HepG2 (cell line): ENCODE data around the gene THAP6. TPM values are rescaled to one million over a fixed set of nuclear protein-coding genes. Genes with fewer than 3 reads are reported as not detected.

Experiments
- HCFC1 ChIP-seq: fragments of 150-350 bp; IDR thresholded peaks from 2 replicates; pipeline ENCODE4 v1.6.1; 2014; ENCODE audit warnings: low read depth, low read length
- HIVEP1 ChIP-seq: sonication (generic); formaldehyde crosslinking; IDR thresholded peaks from 2 replicates; pipeline ENCODE4 v1.4.0; 2020; ENCODE audit warnings: mild to moderate bottlenecking, missing genetic modification reagents
- HOXA5 ChIP-seq: sonication (generic); formaldehyde crosslinking; IDR thresholded peaks from 2 replicates; pipeline ENCODE4 v1.4.0; 2020; ENCODE audit warnings: missing genetic modification reagents
- JUNB ChIP-seq: sonication (generic); formaldehyde crosslinking; IDR thresholded peaks from 2 replicates; pipeline ENCODE4 v1.8.0; 2022; ENCODE audit warnings: missing genetic modification reagents, mild to moderate bottlenecking, borderline replicate concordance
- KMT2B ChIP-seq: IDR thresholded peaks from 2 replicates; pipeline ENCODE4 v1.6.1; 2016; ENCODE audit warnings: missing genetic modification reagents, missing compliant biosample characterization
- NFIC ChIP-seq: IDR thresholded peaks from 2 replicates; pipeline ENCODE4 v1.6.1; 2012; ENCODE audit warnings: mild to moderate bottlenecking, low read length, inconsistent platforms
- NR2F2 ChIP-seq: IDR thresholded peaks from 2 replicates; pipeline ENCODE4 v1.6.1; 2012; ENCODE audit warnings: low read depth, inconsistent platforms, borderline replicate concordance
- PPARG ChIP-seq: conservative IDR thresholded peaks from 2 replicates; pipeline ENCODE4 v1.6.1; 2016; ENCODE audit warnings: missing biosample characterization, missing genetic modification reagents
- RNF2 ChIP-seq: fragments of 450-650 bp; conservative IDR thresholded peaks from 2 replicates; pipeline ENCODE4 v1.6.1; 2016; ENCODE audit warnings: low read depth
- SOX6 ChIP-seq, 2 experiments: fragments of 450-650 bp in 1 of 2; sonication (generic) in 1 of 2; formaldehyde crosslinking in 1 of 2; IDR thresholded peaks; 2 replicates each; pipeline versions ENCODE4 v1.4.0 to v1.6.1; 2017 to 2020; ENCODE audit warnings: antibody characterized with exemption in 1 of 2, mild to moderate bottlenecking in 1 of 2, missing genetic modification reagents in 1 of 2
- TAF1 ChIP-seq: sonication (generic); formaldehyde crosslinking; IDR thresholded peaks from 2 replicates; pipeline ENCODE4 v1.4.0; 2020; ENCODE audit warnings: missing genetic modification reagents
- TAF15 ChIP-seq: fragments of 200-400 bp; formaldehyde crosslinking; IDR thresholded peaks from one replicate; pipeline ENCODE4 v1.6.1; 2018; ENCODE audit warnings: mild to moderate bottlenecking, low read depth, low read length; ENCODE audit not compliant: poor library complexity, severe bottlenecking
- ZFP36L1 ChIP-seq: sonication (generic); formaldehyde crosslinking; IDR thresholded peaks from 2 replicates; pipeline ENCODE4 v1.8.0; 2022; ENCODE audit warnings: mild to moderate bottlenecking, missing genetic modification reagents, moderate library complexity
- ZFP41 ChIP-seq: sonication (generic); formaldehyde crosslinking; IDR thresholded peaks from 2 replicates; pipeline ENCODE4 v1.4.0; 2020; ENCODE audit warnings: mild to moderate bottlenecking, missing genetic modification reagents, borderline replicate concordance
- ZMYM4 ChIP-seq: sonication (generic); formaldehyde crosslinking; IDR thresholded peaks from 2 replicates; pipeline ENCODE4 v1.8.1; 2023; ENCODE audit warnings: mild to moderate bottlenecking, missing genetic modification reagents
- ZNF569 ChIP-seq: sonication (generic); formaldehyde crosslinking; IDR thresholded peaks from 2 replicates; pipeline ENCODE4 v1.5.0; 2020; ENCODE audit warnings: mild to moderate bottlenecking, missing genetic modification reagents, moderate library complexity, borderline replicate concordance
- ZNF7 ChIP-seq: IDR thresholded peaks from 2 replicates; pipeline ENCODE4 v1.6.1; 2016; ENCODE audit warnings: missing biosample characterization, missing genetic modification reagents
- ZNF768 ChIP-seq: sonication (generic); formaldehyde crosslinking; IDR thresholded peaks from 2 replicates; pipeline ENCODE4 v1.4.0; 2020; ENCODE audit warnings: missing genetic modification reagents
- ZNF788 ChIP-seq: sonication (generic); formaldehyde crosslinking; IDR thresholded peaks from 2 replicates; pipeline ENCODE4 v1.5.0; 2020; ENCODE audit warnings: mild to moderate bottlenecking, missing genetic modification reagents, borderline replicate concordance
- polyA plus RNA-seq, 8 experiments: library from polyadenylated mRNA; depleted of rRNA in 3 of 8; stranded (reverse) in 7 of 8; unstranded in 1 of 8; fragments of >200 nt; fragmentation: Illumina TruSeq in 4 of 8; extraction: Trizol in 4 of 8; gene quantifications; 2 replicates each; pipeline versions ENCODE4 v1.2.1 to v1.2.3, GENCODE V29; 2011 to 2016; ENCODE audit warnings: low read depth in 4 of 8, missing spikeins in 1 of 8, mixed read lengths in 1 of 8; ENCODE audit not compliant: insufficient read depth in 1 of 8
- total RNA-seq, 5 experiments: library from RNA; depleted of rRNA; stranded (reverse); fragments of >200 nt; fragmentation: Illumina TruSeq; extraction: Trizol; gene quantifications; 2 replicates each; pipeline ENCODE4 v1.2.3, GENCODE V29; 2016; ENCODE audit warnings: low read depth in 1 of 5
- TF ChIP-seq, protein P1 (sequence below): sonication (generic); formaldehyde crosslinking; IDR thresholded peaks from 2 replicates; pipeline ENCODE4 v1.4.0; 2020; ENCODE audit warnings: low read depth, mild to moderate bottlenecking, missing genetic modification reagents
- TF ChIP-seq, protein P2 (sequence below): sonication (generic); formaldehyde crosslinking; IDR thresholded peaks from 2 replicates; pipeline ENCODE4 v1.4.0; 2020; ENCODE audit warnings: missing genetic modification reagents
- TF ChIP-seq, protein P3 (sequence below): sonication (generic); formaldehyde crosslinking; IDR thresholded peaks from 2 replicates; pipeline ENCODE4 v1.4.0; 2020; ENCODE audit warnings: mild to moderate bottlenecking, missing genetic modification reagents
- TF ChIP-seq, protein P4 (sequence below): sonication (generic); formaldehyde crosslinking; IDR thresholded peaks from 2 replicates; pipeline ENCODE4 v1.5.0; 2020; ENCODE audit warnings: missing genetic modification reagents

The THAP6 gene
- total and polyA plus RNA-seq, 2 of the 13 experiments (the other 11 are each of a cell fraction or from before 2014, with no cell fraction given), result 9.3 to 14.7 TPM

DNA sequence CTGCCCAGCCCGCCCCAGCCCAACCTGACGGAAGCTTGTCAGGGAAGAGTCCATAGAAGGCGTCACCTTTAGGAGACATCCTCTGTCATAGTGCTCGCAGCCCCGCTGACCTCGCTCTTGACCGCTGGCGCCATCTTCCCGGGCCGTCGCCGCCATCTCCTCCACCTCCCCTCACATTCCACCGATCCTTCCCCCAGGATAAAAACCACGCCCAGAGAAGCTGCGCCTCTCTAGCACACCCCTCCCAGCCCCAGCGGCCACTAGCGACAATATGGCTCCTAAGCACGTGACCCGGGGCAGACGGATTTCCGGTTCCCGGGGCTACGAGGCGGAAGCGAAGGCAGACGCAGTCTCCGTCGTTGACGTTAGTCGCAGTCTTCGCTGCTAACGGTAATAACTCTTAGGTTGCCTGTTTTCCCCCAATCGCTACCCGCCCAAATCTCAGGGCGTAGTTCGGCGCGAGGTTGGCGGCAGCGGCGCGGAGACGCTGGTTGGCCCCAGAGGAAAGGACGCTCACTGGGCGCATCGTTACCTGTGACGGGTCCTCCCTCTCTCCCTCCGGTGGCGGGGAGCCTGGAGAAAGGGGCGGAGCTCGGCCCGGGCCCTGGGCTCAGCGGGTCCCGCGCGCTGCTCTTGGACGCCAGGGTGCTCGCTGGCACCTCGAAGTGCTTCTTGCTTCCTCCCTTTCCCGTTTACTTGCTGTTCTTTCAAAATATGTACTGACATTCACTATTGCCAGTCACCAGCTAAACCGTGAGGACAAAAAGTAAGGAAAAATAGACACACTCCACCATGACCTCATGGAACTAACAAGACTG lies at the start of gene THAP6, which contains the start of gene RCHY1 (continued):
- TF ChIP-seq, protein P1, sequence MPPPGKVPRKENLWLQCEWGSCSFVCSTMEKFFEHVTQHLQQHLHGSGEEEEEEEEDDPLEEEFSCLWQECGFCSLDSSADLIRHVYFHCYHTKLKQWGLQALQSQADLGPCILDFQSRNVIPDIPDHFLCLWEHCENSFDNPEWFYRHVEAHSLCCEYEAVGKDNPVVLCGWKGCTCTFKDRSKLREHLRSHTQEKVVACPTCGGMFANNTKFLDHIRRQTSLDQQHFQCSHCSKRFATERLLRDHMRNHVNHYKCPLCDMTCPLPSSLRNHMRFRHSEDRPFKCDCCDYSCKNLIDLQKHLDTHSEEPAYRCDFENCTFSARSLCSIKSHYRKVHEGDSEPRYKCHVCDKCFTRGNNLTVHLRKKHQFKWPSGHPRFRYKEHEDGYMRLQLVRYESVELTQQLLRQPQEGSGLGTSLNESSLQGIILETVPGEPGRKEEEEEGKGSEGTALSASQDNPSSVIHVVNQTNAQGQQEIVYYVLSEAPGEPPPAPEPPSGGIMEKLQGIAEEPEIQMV (CRISPR knock-in tag), result no peak
- TF ChIP-seq, protein P2, sequence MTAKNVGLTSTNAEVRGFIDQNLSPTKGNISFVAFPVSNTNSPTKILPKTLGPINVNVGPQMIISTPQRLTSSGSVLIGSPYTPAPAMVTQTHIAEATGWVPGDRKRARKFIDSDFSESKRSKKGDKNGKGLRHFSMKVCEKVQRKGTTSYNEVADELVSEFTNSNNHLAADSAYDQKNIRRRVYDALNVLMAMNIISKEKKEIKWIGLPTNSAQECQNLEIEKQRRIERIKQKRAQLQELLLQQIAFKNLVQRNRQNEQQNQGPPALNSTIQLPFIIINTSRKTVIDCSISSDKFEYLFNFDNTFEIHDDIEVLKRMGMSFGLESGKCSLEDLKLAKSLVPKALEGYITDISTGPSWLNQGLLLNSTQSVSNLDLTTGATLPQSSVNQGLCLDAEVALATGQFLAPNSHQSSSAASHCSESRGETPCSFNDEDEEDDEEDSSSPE, result peak; percentile 64; the same call in 1 of the 2 replicates
- no peak for TF ChIP-seq NFIC
- peak; percentile 67; the same call in 1 of the 2 replicates for TF ChIP-seq ZNF788 (CRISPR knock-in tag)
- peak; percentile 98 for TF ChIP-seq ZMYM4
- TF ChIP-seq, protein P3, sequence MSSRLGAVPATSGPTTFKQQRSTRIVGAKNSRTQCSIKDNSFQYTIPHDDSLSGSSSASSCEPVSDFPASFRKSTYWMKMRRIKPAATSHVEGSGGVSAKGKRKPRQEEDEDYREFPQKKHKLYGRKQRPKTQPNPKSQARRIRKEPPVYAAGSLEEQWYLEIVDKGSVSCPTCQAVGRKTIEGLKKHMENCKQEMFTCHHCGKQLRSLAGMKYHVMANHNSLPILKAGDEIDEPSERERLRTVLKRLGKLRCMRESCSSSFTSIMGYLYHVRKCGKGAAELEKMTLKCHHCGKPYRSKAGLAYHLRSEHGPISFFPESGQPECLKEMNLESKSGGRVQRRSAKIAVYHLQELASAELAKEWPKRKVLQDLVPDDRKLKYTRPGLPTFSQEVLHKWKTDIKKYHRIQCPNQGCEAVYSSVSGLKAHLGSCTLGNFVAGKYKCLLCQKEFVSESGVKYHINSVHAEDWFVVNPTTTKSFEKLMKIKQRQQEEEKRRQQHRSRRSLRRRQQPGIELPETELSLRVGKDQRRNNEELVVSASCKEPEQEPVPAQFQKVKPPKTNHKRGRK (CRISPR knock-in tag), result no peak
- no peak for TF ChIP-seq TAF15
- TF ChIP-seq TAF1 (CRISPR knock-in tag), result peak; percentile 91
- TF ChIP-seq ZFP36L1 (CRISPR knock-in tag), result peak; percentile 58
- TF ChIP-seq HCFC1, result peak; percentile 72
- no peak for TF ChIP-seq SOX6 (IDR thresholded peaks at IDR 0.05)
- peak; percentile 78 for TF ChIP-seq SOX6 (CRISPR knock-in tag; IDR thresholded peaks at IDR 0.05)
- peak; percentile 75; the same call in 1 of the 2 replicates for TF ChIP-seq ZNF768 (CRISPR knock-in tag)
- TF ChIP-seq ZFP41, result 0 out of 2 replicates have a peak, but pooled peaks have one; percentile 2
- TF ChIP-seq, protein P4, sequence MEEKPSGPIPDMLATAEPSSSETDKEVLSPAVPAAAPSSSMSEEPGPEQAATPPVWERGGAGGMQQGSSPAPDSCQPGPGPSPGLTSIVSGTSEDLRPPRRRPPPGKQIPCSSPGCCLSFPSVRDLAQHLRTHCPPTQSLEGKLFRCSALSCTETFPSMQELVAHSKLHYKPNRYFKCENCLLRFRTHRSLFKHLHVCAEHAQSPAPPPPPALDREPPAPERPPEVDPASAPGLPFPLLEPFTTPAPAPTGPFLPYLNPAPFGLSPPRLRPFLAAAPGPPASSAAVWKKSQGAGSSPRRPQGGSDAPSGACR, result peak; percentile 97
- no peak for TF ChIP-seq PPARG
- TF ChIP-seq HIVEP1, result peak; percentile 79
- TF ChIP-seq ZNF7 (CRISPR knock-in tag), result no peak
- TF ChIP-seq JUNB (CRISPR knock-in tag), result peak; percentile 62; the same call in 1 of the 2 replicates
- no peak for TF ChIP-seq ZNF569 (CRISPR knock-in tag)
- 0 out of 2 replicates have a peak, but pooled peaks have one; percentile 61 for TF ChIP-seq RNF2
- 0 out of 2 replicates have a peak, but pooled peaks have one; percentile 24 for TF ChIP-seq NR2F2
- peak; percentile 97 for TF ChIP-seq KMT2B
- peak; percentile 43; the same call in 1 of the 2 replicates for TF ChIP-seq HOXA5 (CRISPR knock-in tag)
